Smooth muscle cell (in vitro differentiated cells): Measurements from ENCODE around the gene PCBP2. TPM values are rescaled to one million over a fixed set of nuclear protein-coding genes. Genes with fewer than 3 reads are reported as not detected.

Experiments
- DNase-seq: peaks from one replicate; lab custom pipeline; 2025; ENCODE audit not compliant: unreplicated experiment; lab: John Stamatoyannopoulos, UW
- H2AFZ ChIP-seq: fragments of 200-600 bp; sonication (generic); 2 replicates; pipeline ENCODE4 v1.6.0; 2016; ENCODE audit warnings: antibody characterized with exemption, low read depth, mild to moderate bottlenecking
- H3F3A ChIP-seq: fragments of 200-600 bp; sonication (generic); 2 replicates; pipeline ENCODE4 v1.6.0; 2017; ENCODE audit warnings: antibody characterized with exemption, low read depth
- H3K27ac ChIP-seq: fragments of 200-600 bp; sonication (generic); 2 replicates; pipeline ENCODE4 v1.5.1; 2016; ENCODE audit warnings: low read depth, mild to moderate bottlenecking
- H3K27me3 ChIP-seq: fragments of 200-600 bp; sonication (generic); 2 replicates; pipeline ENCODE4 v1.6.1; 2016; ENCODE audit warnings: low read depth, mild to moderate bottlenecking
- H3K36me3 ChIP-seq: fragments of 200-600 bp; sonication (generic); 2 replicates; pipeline ENCODE4 v1.5.1; 2016; ENCODE audit warnings: low read depth
- H3K4me1 ChIP-seq: fragments of 200-600 bp; sonication (generic); 2 replicates; pipeline ENCODE4 v1.5.1; 2016; ENCODE audit warnings: low read depth
- H3K4me2 ChIP-seq: fragments of 200-600 bp; sonication (generic); 2 replicates; pipeline ENCODE4 v1.6.0; 2016; ENCODE audit warnings: mild to moderate bottlenecking
- H3K4me3 ChIP-seq: fragments of 200-600 bp; sonication (generic); 2 replicates; pipeline ENCODE4 v1.5.1; 2016; ENCODE audit warnings: mild to moderate bottlenecking
- H3K79me2 ChIP-seq: fragments of 200-600 bp; sonication (generic); 2 replicates; pipeline ENCODE4 v1.6.0; 2016; ENCODE audit warnings: low read depth, mild to moderate bottlenecking
- H3K9ac ChIP-seq: fragments of 200-600 bp; sonication (generic); 2 replicates; pipeline ENCODE4 v1.6.0; 2016; ENCODE audit warnings: low read depth
- H3K9me3 ChIP-seq: fragments of 200-600 bp; sonication (generic); replicated peaks from 2 replicates; pipeline ENCODE4 v1.5.1; 2016; ENCODE audit warnings: low read depth
- H4K20me1 ChIP-seq: fragments of 200-600 bp; sonication (generic); 2 replicates; pipeline ENCODE4 v1.6.0; 2016; ENCODE audit warnings: low read depth
- WGBS: methylation state at CpG from one replicate; pipeline ENCODE4 v1.1.7; 2016; ENCODE audit warnings: low lambda C conversion rate; 5-methylcytosine and 5-hydroxymethylcytosine counted together
- polyA plus RNA-seq: library from polyadenylated mRNA; unstranded; fragments of >200 nt; fragmentation: Nextera tagmentation; extraction: Ambion mirVana; gene quantifications from 2 replicates; pipeline ENCODE4 v1.2.1, GENCODE V29; 2016
- total RNA-seq: library from RNA; depleted of rRNA; stranded (reverse); fragments of >200 nt; gene quantifications from 2 replicates; pipeline ENCODE4 v1.2.3, GENCODE V29; 2014
- TF ChIP-seq, protein P1 (sequence below): fragments of 200-600 bp; sonication (generic); IDR thresholded peaks from 2 replicates; pipeline ENCODE4 v1.5.1; 2017; ENCODE audit warnings: borderline replicate concordance, mild to moderate bottlenecking, antibody characterized with exemption; ENCODE audit not compliant: insufficient read depth, poor library complexity, severe bottlenecking

PCBP2 gene
- total and polyA plus RNA-seq, 2 experiments from 2014 or later = 90.8 to 306 TPM

GRCh38 chr12:53508534-53509170 lies 56.8 kb downstream of the PCBP2 start:
- H3K79me2 ChIP-seq = no peaks in the 10 kb centered on the region
- peak; percentile 41 for DNase-seq
- H2AFZ ChIP-seq = no peak overlapping the region
- TF ChIP-seq, protein P1, sequence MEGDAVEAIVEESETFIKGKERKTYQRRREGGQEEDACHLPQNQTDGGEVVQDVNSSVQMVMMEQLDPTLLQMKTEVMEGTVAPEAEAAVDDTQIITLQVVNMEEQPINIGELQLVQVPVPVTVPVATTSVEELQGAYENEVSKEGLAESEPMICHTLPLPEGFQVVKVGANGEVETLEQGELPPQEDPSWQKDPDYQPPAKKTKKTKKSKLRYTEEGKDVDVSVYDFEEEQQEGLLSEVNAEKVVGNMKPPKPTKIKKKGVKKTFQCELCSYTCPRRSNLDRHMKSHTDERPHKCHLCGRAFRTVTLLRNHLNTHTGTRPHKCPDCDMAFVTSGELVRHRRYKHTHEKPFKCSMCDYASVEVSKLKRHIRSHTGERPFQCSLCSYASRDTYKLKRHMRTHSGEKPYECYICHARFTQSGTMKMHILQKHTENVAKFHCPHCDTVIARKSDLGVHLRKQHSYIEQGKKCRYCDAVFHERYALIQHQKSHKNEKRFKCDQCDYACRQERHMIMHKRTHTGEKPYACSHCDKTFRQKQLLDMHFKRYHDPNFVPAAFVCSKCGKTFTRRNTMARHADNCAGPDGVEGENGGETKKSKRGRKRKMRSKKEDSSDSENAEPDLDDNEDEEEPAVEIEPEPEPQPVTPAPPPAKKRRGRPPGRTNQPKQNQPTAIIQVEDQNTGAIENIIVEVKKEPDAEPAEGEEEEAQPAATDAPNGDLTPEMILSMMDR = peak; percentile 92
- no peak overlapping the region for H3K4me3 ChIP-seq
- H3K9me3 ChIP-seq = no peaks in the 10 kb centered on the region
- no peaks in the 10 kb centered on the region for H4K20me1 ChIP-seq
- H3F3A ChIP-seq = peaks cover 10% of the 10 kb centered on the region
- H3K27ac ChIP-seq = no peak overlapping the region
- H3K36me3 ChIP-seq = no peaks in the 10 kb centered on the region
- no peaks in the 10 kb centered on the region for H3K4me1 ChIP-seq
- H3K27me3 ChIP-seq = no peaks in the 10 kb centered on the region
- 40% methylated on average over 7 of the region's 7 CpGs for WGBS
- H3K9ac ChIP-seq = no peak overlapping the region
- H3K4me2 ChIP-seq = no peak overlapping the region

DNA sequence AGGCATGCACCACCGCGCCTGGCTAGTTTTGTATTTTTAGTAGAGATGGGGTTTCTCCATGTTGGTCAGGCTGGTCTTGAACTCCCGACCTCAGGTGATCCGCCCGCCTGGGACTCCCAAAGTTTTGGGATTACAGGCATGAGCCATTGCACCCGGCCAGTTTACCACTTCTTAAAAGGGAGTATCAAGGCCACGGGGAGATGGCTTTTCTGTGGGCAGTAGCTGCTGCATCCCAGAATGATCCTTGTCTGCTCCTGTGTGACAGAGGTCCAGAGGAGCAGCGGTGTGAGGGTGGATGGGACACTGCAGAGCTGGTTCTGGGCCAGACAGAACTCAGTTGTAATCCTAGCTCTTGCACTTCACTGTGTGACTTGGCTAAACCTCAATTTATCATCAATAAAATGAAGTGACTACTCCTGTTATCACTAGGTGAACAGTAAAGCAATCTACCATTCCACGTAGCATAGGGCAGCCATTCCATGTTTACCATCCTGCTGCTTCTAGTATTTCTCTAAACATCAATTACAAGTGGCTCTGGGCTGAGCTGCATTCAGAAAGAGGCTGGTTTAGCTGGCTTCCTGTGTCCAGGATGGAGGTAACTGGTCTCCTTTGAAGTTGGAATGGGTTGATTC lies 58.4 kb downstream of the PCBP2 start:
- no peaks in the 10 kb centered on the region for H4K20me1 ChIP-seq
- WGBS = 93% methylated on average over 9 of the region's 9 CpGs
- TF ChIP-seq, protein P1 = no peak
- H3K27ac ChIP-seq = no peak overlapping the region
- peaks cover 10% of the 10 kb centered on the region for H3F3A ChIP-seq
- H3K9ac ChIP-seq = no peak overlapping the region
- H2AFZ ChIP-seq = no peak overlapping the region
- no peaks in the 10 kb centered on the region for H3K27me3 ChIP-seq
- H3K4me1 ChIP-seq = no peaks in the 10 kb centered on the region
- DNase-seq = no peak
- H3K36me3 ChIP-seq = peaks cover 2% of the 10 kb centered on the region
- H3K4me2 ChIP-seq = no peak overlapping the region
- no peaks in the 10 kb centered on the region for H3K79me2 ChIP-seq
- no peak overlapping the region for H3K4me3 ChIP-seq
- H3K9me3 ChIP-seq = no peaks in the 10 kb centered on the region

GRCh38 chr12:53513712-53514410 lies 62.0 kb downstream of the PCBP2 start:
- Histone ChIP-seq H4K20me1 (no peaks in the 10 kb centered on the region), H3K9me3 (no peaks in the 10 kb centered on the region), H3F3A (peaks cover 7% of the 10 kb centered on the region), H3K4me1 (no peaks in the 10 kb centered on the region), H3K36me3 (peaks cover 7% of the 10 kb centered on the region), H3K4me3 (no peak overlapping the region), H3K79me2 (no peaks in the 10 kb centered on the region), H2AFZ (no peak overlapping the region), H3K4me2 (no peak overlapping the region), H3K9ac (no peak overlapping the region), H3K27ac (no peak overlapping the region), H3K27me3 (no peaks in the 10 kb centered on the region)
- TF ChIP-seq, protein P1 = no peak
- no peak for DNase-seq
- WGBS = 93% methylated on average over 6 of the region's 6 CpGs
